Measurements from ENCODE around the gene SAMD3.

The SAMD3 gene

GRCh38 chr6:130138116-130138908 is 84.4 kb downstream of the SAMD3 start:
- Histone ChIP-seq H3K9me3 (ENCODE audit: low read depth, low read length) (no peaks in the 10 kb centered on the region), H3K4me3 (no peak overlapping the region), H3K36me3 (ENCODE audit: insufficient read depth, low read length) (peaks cover 53% of the 10 kb centered on the region), H3K27ac (no peak overlapping the region), H3K9ac (ENCODE audit: insufficient read length) (no peak overlapping the region)
- no peak for DNase-seq (ENCODE audit: low read depth, low spot score)
- TF ChIP-seq POLR2AphosphoS5 (IDR thresholded peaks at IDR 0.05; ENCODE audit: borderline replicate concordance, low read depth, low read length) (no peak), FOXP2 (optimal IDR thresholded peaks at IDR 0.05; ENCODE audit: control extremely low read depth, extremely low read length, insufficient read depth) (no peak), EZH2 (IDR thresholded peaks at IDR 0.05) (no peak)

- no peak overlapping the region for H3K27ac ChIP-seq
- TF ChIP-seq POLR2AphosphoS5 (IDR thresholded peaks at IDR 0.05; ENCODE audit: borderline replicate concordance, low read depth, low read length) (no peak), FOXP2 (optimal IDR thresholded peaks at IDR 0.05; ENCODE audit: control extremely low read depth, extremely low read length, insufficient read depth) (no peak), EZH2 (IDR thresholded peaks at IDR 0.05) (no peak)
- no peak for DNase-seq (ENCODE audit: low read depth, low spot score)
- H3K9ac ChIP-seq (ENCODE audit: insufficient read length) = no peak overlapping the region
- no peak overlapping the region for H3K4me3 ChIP-seq
- no peaks in the 10 kb centered on the region for H3K9me3 ChIP-seq (ENCODE audit: low read depth, low read length)
- H3K36me3 ChIP-seq (ENCODE audit: insufficient read depth, low read length) = peaks cover 49% of the 10 kb centered on the region
Observed at GRCh38 chr6:130136798-130137197, 86.0 kb downstream of the SAMD3 start.

- H3K9me3 ChIP-seq (ENCODE audit: low read depth, low read length) = no peaks in the 10 kb centered on the region
- peaks cover 43% of the 10 kb centered on the region for H3K36me3 ChIP-seq (ENCODE audit: insufficient read depth, low read length)
- no peak for DNase-seq (ENCODE audit: low read depth, low spot score)
- no peak overlapping the region for H3K9ac ChIP-seq (ENCODE audit: insufficient read length)
- H3K27ac ChIP-seq = no peak overlapping the region
- no peak for TF ChIP-seq POLR2AphosphoS5 (IDR thresholded peaks at IDR 0.05; ENCODE audit: borderline replicate concordance, low read depth, low read length)
- no peak for TF ChIP-seq FOXP2 (optimal IDR thresholded peaks at IDR 0.05; ENCODE audit: control extremely low read depth, extremely low read length, insufficient read depth)
- TF ChIP-seq EZH2 (IDR thresholded peaks at IDR 0.05) = no peak
- H3K4me3 ChIP-seq = no peak overlapping the region
Observed at GRCh38 chr6:130134582-130134981, 88.2 kb downstream of the SAMD3 start.

GRCh38 chr6:130132286-130132701 is 90.5 kb downstream of the SAMD3 start:
- Histone ChIP-seq H3K36me3 (ENCODE audit: insufficient read depth, low read length) (peaks cover 31% of the 10 kb centered on the region), H3K4me3 (no peak overlapping the region), H3K27ac (no peak overlapping the region), H3K9ac (ENCODE audit: insufficient read length) (no peak overlapping the region), H3K9me3 (ENCODE audit: low read depth, low read length) (no peaks in the 10 kb centered on the region)
- DNase-seq (ENCODE audit: low read depth, low spot score) = no peak
- no peak for TF ChIP-seq EZH2 (IDR thresholded peaks at IDR 0.05)
- no peak for TF ChIP-seq POLR2AphosphoS5 (IDR thresholded peaks at IDR 0.05; ENCODE audit: borderline replicate concordance, low read depth, low read length)
- no peak for TF ChIP-seq FOXP2 (optimal IDR thresholded peaks at IDR 0.05; ENCODE audit: control extremely low read depth, extremely low read length, insufficient read depth)

- no peak for TF ChIP-seq FOXP2 (optimal IDR thresholded peaks at IDR 0.05; ENCODE audit: control extremely low read depth, extremely low read length, insufficient read depth)
- no peak for TF ChIP-seq POLR2AphosphoS5 (IDR thresholded peaks at IDR 0.05; ENCODE audit: borderline replicate concordance, low read depth, low read length)
- TF ChIP-seq EZH2 (IDR thresholded peaks at IDR 0.05) = no peak
- Histone ChIP-seq H3K9ac (ENCODE audit: insufficient read length) (no peak overlapping the region), H3K36me3 (ENCODE audit: insufficient read depth, low read length) (peaks cover 13% of the 10 kb centered on the region), H3K4me3 (no peak overlapping the region), H3K27ac (no peak overlapping the region), H3K9me3 (ENCODE audit: low read depth, low read length) (no peaks in the 10 kb centered on the region)
- DNase-seq (ENCODE audit: low read depth, low spot score) = no peak
Observed at GRCh38 chr6:130129762-130130246, 92.9 kb downstream of the SAMD3 start.

- no peak for DNase-seq (ENCODE audit: low read depth, low spot score)
Observed at GRCh38 chr6:130128326-130128725, 94.4 kb downstream of the SAMD3 start.

GRCh38 chr6:130127195-130127594 is 95.6 kb downstream of the SAMD3 start:
- H3K36me3 ChIP-seq (ENCODE audit: insufficient read depth, low read length) = no peaks in the 10 kb centered on the region
- no peak for TF ChIP-seq FOXP2 (optimal IDR thresholded peaks at IDR 0.05; ENCODE audit: control extremely low read depth, extremely low read length, insufficient read depth)
- DNase-seq (ENCODE audit: low read depth, low spot score) = no peak
- no peak overlapping the region for H3K9ac ChIP-seq (ENCODE audit: insufficient read length)
- no peaks in the 10 kb centered on the region for H3K9me3 ChIP-seq (ENCODE audit: low read depth, low read length)
- no peak overlapping the region for H3K27ac ChIP-seq
- H3K4me3 ChIP-seq = no peak overlapping the region

More at GRCh38 chr6:130128326-130128725, 94.4 kb downstream of the SAMD3 start:
- Histone ChIP-seq H3K27ac (no peak overlapping the region), H3K4me3 (no peak overlapping the region), H3K9me3 (ENCODE audit: low read depth, low read length) (no peaks in the 10 kb centered on the region), H3K36me3 (ENCODE audit: insufficient read depth, low read length) (peaks cover 2% of the 10 kb centered on the region), H3K9ac (ENCODE audit: insufficient read length) (no peak overlapping the region)
- no peak for TF ChIP-seq FOXP2 (optimal IDR thresholded peaks at IDR 0.05; ENCODE audit: control extremely low read depth, extremely low read length, insufficient read depth)
- no peak for TF ChIP-seq POLR2AphosphoS5 (IDR thresholded peaks at IDR 0.05; ENCODE audit: borderline replicate concordance, low read depth, low read length)
- TF ChIP-seq EZH2 (IDR thresholded peaks at IDR 0.05) = no peak

GRCh38 chr6:130122243-130122642 is 100.5 kb downstream of the SAMD3 start:
- H3K36me3 ChIP-seq (ENCODE audit: insufficient read depth, low read length) = peaks cover 15% of the 10 kb centered on the region
- no peak overlapping the region for H3K9ac ChIP-seq (ENCODE audit: insufficient read length)
- no peak for DNase-seq (ENCODE audit: low read depth, low spot score)
- no peaks in the 10 kb centered on the region for H3K9me3 ChIP-seq (ENCODE audit: low read depth, low read length)
- H3K4me3 ChIP-seq = no peak overlapping the region
- no peak for TF ChIP-seq EZH2 (IDR thresholded peaks at IDR 0.05)
- no peak for TF ChIP-seq POLR2AphosphoS5 (IDR thresholded peaks at IDR 0.05; ENCODE audit: borderline replicate concordance, low read depth, low read length)
- TF ChIP-seq FOXP2 (optimal IDR thresholded peaks at IDR 0.05; ENCODE audit: control extremely low read depth, extremely low read length, insufficient read depth) = no peak
- no peak overlapping the region for H3K27ac ChIP-seq

Data from SK-N-MC (cell line).